SK-N-SH (cell line): Measurements from ENCODE around the gene BAIAP2. TPM values are rescaled to one million over a fixed set of nuclear protein-coding genes. Genes with fewer than 3 reads are reported as not detected.

Experiments used
- CTCF ChIA-PET: fragments of 300-600, 350-600 bp; formaldehyde crosslinking; extraction: SDS; loops from one replicate; lab custom pipeline; 2021; lab: Yijun Ruan, JAX
- POLR2A ChIA-PET: fragments of 350-600 bp; sonication (Branson Sonifier 250); formaldehyde crosslinking; extraction: SDS; loops from one replicate; lab custom pipeline; 2020; ENCODE audit warnings: antibody characterized with exemption, inconsistent platforms; lab: Yijun Ruan, JAX
- DNase-seq: peaks from one replicate; pipeline ENCODE4 v3.0.0; 2012
- H2AFZ ChIP-seq: fragments of 200-600 bp; sonication (generic); 2 replicates; pipeline ENCODE4 v1.8.1; 2016; ENCODE audit warnings: antibody characterized with exemption, mild to moderate bottlenecking, low read depth
- H3F3A ChIP-seq: fragments of 200-600 bp; sonication (generic); replicated peaks from 2 replicates; pipeline ENCODE3; 2016; ENCODE audit warnings: antibody characterized with exemption, mild to moderate bottlenecking; ENCODE audit not compliant: insufficient read depth
- H3K27ac ChIP-seq, 2 experiments: fragments of 200-500 bp in 1 of 2; fragments of 200-600 bp in 1 of 2; sonication (Bioruptor generic) in 1 of 2; sonication (generic), shearing (Covaris generic) in 1 of 2; 2 replicates each; pipeline versions ENCODE4 v1.5.1 to v1.6.1; 2014 to 2016; ENCODE audit warnings: low read depth in 2 of 2, inconsistent platforms in 1 of 2, low read length in 1 of 2, mild to moderate bottlenecking in 1 of 2, mixed read lengths in 1 of 2
- H3K27me3 ChIP-seq: fragments of 200-600 bp; sonication (generic), shearing (Covaris generic); 2 replicates; pipeline ENCODE4 v1.6.1; 2016; ENCODE audit warnings: mixed run types; ENCODE audit not compliant: insufficient read depth
- H3K36me3 ChIP-seq, 2 experiments: fragments of 200-500 bp in 1 of 2; fragments of 200-600 bp in 1 of 2; sonication (Bioruptor generic) in 1 of 2; sonication (generic) in 1 of 2; replicated peaks in 1 of 2; 2 replicates each; pipeline versions ENCODE3 to v1.5.1; 2014 to 2016; ENCODE audit warnings: low read length in 1 of 2, mild to moderate bottlenecking in 1 of 2; ENCODE audit not compliant: insufficient read depth in 2 of 2, control insufficient read depth in 1 of 2
- H3K4me1 ChIP-seq, 2 experiments: fragments of 200-500 bp in 1 of 2; fragments of 200-600 bp in 1 of 2; sonication (Bioruptor generic) in 1 of 2; sonication (generic), shearing (Covaris generic) in 1 of 2; 2 replicates each; pipeline versions ENCODE4 v1.5.1 to v1.6.1; 2014 to 2016; ENCODE audit warnings: low read depth in 1 of 2, low read length in 1 of 2, mixed run types in 1 of 2; ENCODE audit not compliant: insufficient read depth in 2 of 2, control insufficient read depth in 1 of 2
- H3K4me2 ChIP-seq: fragments of 200-600 bp; sonication (generic), shearing (Covaris generic); 2 replicates; pipeline ENCODE4 v1.6.1; 2017; ENCODE audit warnings: mixed run types
- H3K4me3 ChIP-seq, 2 experiments: fragments of 200-500 bp in 1 of 2; fragments of 200-600 bp in 1 of 2; sonication (Bioruptor generic) in 1 of 2; sonication (generic), shearing (Covaris generic) in 1 of 2; 2 replicates each; pipeline versions ENCODE4 v1.5.1 to v1.8.1; 2014 to 2016; ENCODE audit warnings: low read depth in 2 of 2, inconsistent platforms in 1 of 2, low read length in 1 of 2, mild to moderate bottlenecking in 1 of 2, mixed read lengths in 1 of 2, moderate library complexity in 1 of 2
- H3K79me2 ChIP-seq: fragments of 200-600 bp; sonication (generic); 2 replicates; pipeline ENCODE4 v1.8.1; 2017; ENCODE audit warnings: mild to moderate bottlenecking; ENCODE audit not compliant: insufficient read depth
- H3K9ac ChIP-seq: fragments of 200-600 bp; sonication (generic); 2 replicates; pipeline ENCODE4 v1.6.1; 2017; ENCODE audit warnings: mixed run types
- H3K9me2 ChIP-seq: fragments of 200-600 bp; sonication (generic); 2 replicates; pipeline ENCODE4 v1.6.1; 2017; ENCODE audit warnings: mixed run types
- H3K9me3 ChIP-seq: fragments of 200-600 bp; sonication (generic); 2 replicates; pipeline ENCODE4 v1.6.1; 2017; ENCODE audit warnings: mixed run types, mild to moderate bottlenecking, moderate library complexity
- H4K20me1 ChIP-seq: fragments of 200-600 bp; sonication (generic); 2 replicates; pipeline ENCODE4 v1.6.1; 2017; ENCODE audit warnings: mild to moderate bottlenecking, mixed run types; ENCODE audit not compliant: insufficient read depth
- CHD2 ChIP-seq: fragments of 150-350 bp; IDR thresholded peaks from 2 replicates; pipeline ENCODE4 v1.6.1; 2018; ENCODE audit warnings: low read length; ENCODE audit not compliant: partially characterized antibody
- EP300 ChIP-seq, 2 experiments: IDR thresholded peaks; 2 replicates each; pipeline versions ENCODE4 v1.4.0 to v1.6.1; 2012; ENCODE audit warnings: borderline replicate concordance in 1 of 2, low read depth in 1 of 2, low read length in 1 of 2
- EZH2phosphoT487 ChIP-seq: fragments of 200-600 bp; sonication (generic); IDR thresholded peaks from 2 replicates; pipeline ENCODE4 v1.6.1; 2017; ENCODE audit warnings: low read depth, mixed run types, mild to moderate bottlenecking, antibody characterized with exemption, moderate library complexity, borderline replicate concordance
- FOXM1 ChIP-seq: IDR thresholded peaks from 2 replicates; pipeline ENCODE4 v1.4.0; 2012; ENCODE audit warnings: low read depth, mild to moderate bottlenecking
- GABPA ChIP-seq: IDR thresholded peaks from 2 replicates; pipeline ENCODE4 v1.4.0; 2012; ENCODE audit warnings: low read depth, mild to moderate bottlenecking
- GATA2 ChIP-seq: sonication (generic); formaldehyde crosslinking; IDR thresholded peaks from 2 replicates; pipeline ENCODE4 v1.5.0; 2020; ENCODE audit warnings: mild to moderate bottlenecking, missing genetic modification reagents
- MXI1 ChIP-seq: IDR thresholded peaks from 2 replicates; pipeline ENCODE4 v1.6.1; 2012; ENCODE audit warnings: mild to moderate bottlenecking, low read depth, low read length, improper control_type of control experiment
- RAD21 ChIP-seq: IDR thresholded peaks from 2 replicates; pipeline ENCODE4 v1.6.1; 2012; ENCODE audit warnings: mild to moderate bottlenecking, low read length
- RCOR1 ChIP-seq: fragments of 150-350 bp; IDR thresholded peaks from 2 replicates; pipeline ENCODE4 v1.6.1; 2017; ENCODE audit warnings: antibody characterized with exemption, low read length
- TCF12 ChIP-seq: IDR thresholded peaks from 2 replicates; pipeline ENCODE4 v1.4.0; 2012
- YY1 ChIP-seq: IDR thresholded peaks from 2 replicates; pipeline ENCODE4 v1.4.0; 2012; ENCODE audit warnings: low read depth, mild to moderate bottlenecking
- WGBS: methylation state at CpG from one replicate; pipeline ENCODE4 v1.1.6; 2017; ENCODE audit warnings: low lambda C conversion rate; 5-methylcytosine and 5-hydroxymethylcytosine counted together
- polyA plus RNA-seq, 3 experiments: library from polyadenylated mRNA; depleted of rRNA; stranded (reverse); fragments of >200 nt; gene quantifications; 2 replicates each; pipeline ENCODE4 v1.2.3, GENCODE V29; 2012
- TF ChIP-seq, protein P1 (sequence below): IDR thresholded peaks from 2 replicates; pipeline ENCODE4 v1.4.0; 2012; ENCODE audit warnings: low read depth, borderline replicate concordance
- TF ChIP-seq, protein P2 (sequence below): IDR thresholded peaks from 2 replicates; pipeline ENCODE4 v1.6.1; 2012; ENCODE audit warnings: mild to moderate bottlenecking, low read depth, low read length, moderate library complexity
- TF ChIP-seq, protein P3 (sequence below): IDR thresholded peaks from 2 replicates; pipeline ENCODE4 v1.4.0; 2012; ENCODE audit warnings: low read depth

The BAIAP2 gene
- polyA plus RNA-seq, 1 of the 3 experiments (the other 2 are of a cell fraction) = 19.8 TPM

DNA sequence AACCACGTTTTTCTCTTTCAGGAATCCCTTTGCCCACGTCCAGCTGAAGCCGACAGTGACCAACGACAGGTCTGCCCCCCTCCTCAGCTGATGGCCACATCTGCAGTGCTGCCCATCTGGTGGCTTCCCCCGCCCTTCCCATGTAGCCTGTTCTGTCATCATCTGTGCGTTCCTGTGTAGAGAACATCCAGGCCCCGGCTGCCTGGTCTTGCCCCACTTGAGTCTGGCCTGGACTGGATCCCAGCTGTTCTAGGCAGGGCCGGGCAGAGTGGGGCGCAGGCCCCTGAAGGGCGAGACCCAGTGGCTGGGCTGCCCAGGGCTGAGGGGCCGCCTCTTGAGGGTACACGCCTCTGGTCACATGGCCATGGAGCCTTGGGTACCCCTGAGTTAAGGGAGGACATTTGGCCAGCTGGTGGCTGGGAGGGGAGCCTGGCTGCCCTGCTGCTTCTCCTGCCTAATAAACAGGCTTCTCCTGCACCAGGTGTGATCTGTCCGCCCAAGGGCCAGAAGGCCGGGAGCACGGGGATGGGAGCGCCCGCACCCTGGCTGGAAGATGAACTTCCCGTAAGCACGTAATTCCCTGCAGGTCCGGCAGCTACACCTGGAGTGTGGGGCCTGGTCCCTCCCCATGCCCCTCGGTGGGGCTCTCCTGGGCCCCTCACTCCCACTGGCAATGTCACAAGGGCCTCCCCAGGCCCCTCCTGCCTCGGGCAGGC lies 81.0 kb downstream of the BAIAP2 start:
- no peaks in the 10 kb centered on the region for H3K36me3 ChIP-seq

DNA sequence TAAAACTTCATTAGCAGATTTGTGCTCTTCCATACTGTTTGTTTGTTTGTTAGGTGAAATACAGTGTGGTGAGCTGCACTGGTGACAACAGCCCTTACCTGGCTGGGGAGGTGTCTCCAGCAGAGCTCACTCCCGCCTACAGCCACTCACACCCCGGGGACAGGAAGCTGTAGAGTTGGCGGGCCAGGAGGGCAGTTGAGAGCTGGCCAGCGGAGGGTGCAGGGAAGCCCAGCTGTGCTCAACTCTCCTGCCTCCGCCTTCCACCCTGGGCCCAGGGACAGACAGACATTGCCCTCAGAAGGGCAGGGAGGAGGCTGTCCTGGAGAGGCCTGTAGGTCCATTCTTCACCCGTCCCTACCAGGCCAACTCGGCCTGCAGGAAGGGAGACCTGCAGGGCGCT lies 81.8 kb downstream of the BAIAP2 start:
- Histone ChIP-seq H3K4me3 (no peak overlapping the region), H3K4me2 (no peak overlapping the region), H3K79me2 (no peaks in the 10 kb centered on the region), H3K9me3 (no peaks in the 10 kb centered on the region), H3F3A (no peaks in the 10 kb centered on the region), H3K9ac (no peak overlapping the region), H3K36me3 (no peaks in the 10 kb centered on the region), H3K9me2 (no peaks in the 10 kb centered on the region), H3K27me3 (no peaks in the 10 kb centered on the region), H3K4me1 (peaks cover 0 to 45% of the 10 kb centered on the region in 2 experiments; a peak in 1 of 4 replicates), H2AFZ (no peak overlapping the region), H4K20me1 (no peaks in the 10 kb centered on the region), H3K27ac (peak overlapping the region in 1 of 2 experiments; percentile 69; a peak in 1 of 4 replicates)
- WGBS = 84% methylated on average over 8 of the region's 8 CpGs
- CTCF ChIA-PET = interaction anchor here (0.6 to 13.0 kb wide), 17 partner anchors 13 to 484 kb away, joined by 3 to 177 read pairs (median 5); partner anchors contain the start of genes NDUFAF8, PVALEF and TEPSIN
- DNase-seq = no peak
- POLR2A ChIA-PET = interaction anchor here (1.9 kb wide), 1 partner anchor 12 kb away, joined by 5 read pairs; no protein-coding TSS in a partner anchor
- no peak for TF ChIP-seq YY1
- no peak for TF ChIP-seq GABPA
- TF ChIP-seq, protein P1, sequence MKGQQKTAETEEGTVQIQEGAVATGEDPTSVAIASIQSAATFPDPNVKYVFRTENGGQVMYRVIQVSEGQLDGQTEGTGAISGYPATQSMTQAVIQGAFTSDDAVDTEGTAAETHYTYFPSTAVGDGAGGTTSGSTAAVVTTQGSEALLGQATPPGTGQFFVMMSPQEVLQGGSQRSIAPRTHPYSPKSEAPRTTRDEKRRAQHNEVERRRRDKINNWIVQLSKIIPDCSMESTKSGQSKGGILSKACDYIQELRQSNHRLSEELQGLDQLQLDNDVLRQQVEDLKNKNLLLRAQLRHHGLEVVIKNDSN = no peak
- TF ChIP-seq, protein P2, sequence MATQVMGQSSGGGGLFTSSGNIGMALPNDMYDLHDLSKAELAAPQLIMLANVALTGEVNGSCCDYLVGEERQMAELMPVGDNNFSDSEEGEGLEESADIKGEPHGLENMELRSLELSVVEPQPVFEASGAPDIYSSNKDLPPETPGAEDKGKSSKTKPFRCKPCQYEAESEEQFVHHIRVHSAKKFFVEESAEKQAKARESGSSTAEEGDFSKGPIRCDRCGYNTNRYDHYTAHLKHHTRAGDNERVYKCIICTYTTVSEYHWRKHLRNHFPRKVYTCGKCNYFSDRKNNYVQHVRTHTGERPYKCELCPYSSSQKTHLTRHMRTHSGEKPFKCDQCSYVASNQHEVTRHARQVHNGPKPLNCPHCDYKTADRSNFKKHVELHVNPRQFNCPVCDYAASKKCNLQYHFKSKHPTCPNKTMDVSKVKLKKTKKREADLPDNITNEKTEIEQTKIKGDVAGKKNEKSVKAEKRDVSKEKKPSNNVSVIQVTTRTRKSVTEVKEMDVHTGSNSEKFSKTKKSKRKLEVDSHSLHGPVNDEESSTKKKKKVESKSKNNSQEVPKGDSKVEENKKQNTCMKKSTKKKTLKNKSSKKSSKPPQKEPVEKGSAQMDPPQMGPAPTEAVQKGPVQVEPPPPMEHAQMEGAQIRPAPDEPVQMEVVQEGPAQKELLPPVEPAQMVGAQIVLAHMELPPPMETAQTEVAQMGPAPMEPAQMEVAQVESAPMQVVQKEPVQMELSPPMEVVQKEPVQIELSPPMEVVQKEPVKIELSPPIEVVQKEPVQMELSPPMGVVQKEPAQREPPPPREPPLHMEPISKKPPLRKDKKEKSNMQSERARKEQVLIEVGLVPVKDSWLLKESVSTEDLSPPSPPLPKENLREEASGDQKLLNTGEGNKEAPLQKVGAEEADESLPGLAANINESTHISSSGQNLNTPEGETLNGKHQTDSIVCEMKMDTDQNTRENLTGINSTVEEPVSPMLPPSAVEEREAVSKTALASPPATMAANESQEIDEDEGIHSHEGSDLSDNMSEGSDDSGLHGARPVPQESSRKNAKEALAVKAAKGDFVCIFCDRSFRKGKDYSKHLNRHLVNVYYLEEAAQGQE = no peak
- TF ChIP-seq, protein P3, sequence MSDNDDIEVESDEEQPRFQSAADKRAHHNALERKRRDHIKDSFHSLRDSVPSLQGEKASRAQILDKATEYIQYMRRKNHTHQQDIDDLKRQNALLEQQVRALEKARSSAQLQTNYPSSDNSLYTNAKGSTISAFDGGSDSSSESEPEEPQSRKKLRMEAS = no peak
- no peak for TF ChIP-seq RAD21
- no peak for TF ChIP-seq EZH2phosphoT487
- TF ChIP-seq FOXM1 = no peak
- TF ChIP-seq TCF12 = no peak

More for the DNA sequence above, 81.0 kb downstream of the BAIAP2 start:
- Histone ChIP-seq H3K4me3 (no peak overlapping the region), H4K20me1 (no peaks in the 10 kb centered on the region), H3K79me2 (no peaks in the 10 kb centered on the region), H3K9me2 (no peaks in the 10 kb centered on the region), H3K9me3 (no peaks in the 10 kb centered on the region), H3K4me2 (no peak overlapping the region), H3K4me1 (peaks cover 0 to 45% of the 10 kb centered on the region in 2 experiments; a peak in 1 of 4 replicates), H3K9ac (no peak overlapping the region), H3K27ac (peak overlapping the region in 1 of 2 experiments; percentile 69; a peak in 2 of 4 replicates), H3F3A (no peaks in the 10 kb centered on the region), H3K27me3 (no peaks in the 10 kb centered on the region), H2AFZ (no peak overlapping the region)
- WGBS = 68% methylated on average over 20 of the region's 22 CpGs
- ChIA-PET POLR2A (interaction anchor here (0.7 to 1.9 kb wide), 4 partner anchors 11 to 123 kb away, joined by 3 to 5 read pairs (median 4); partner anchors contain the start of genes NDUFAF8 and TEPSIN), CTCF (interaction anchor here (0.6 to 13.0 kb wide), 18 partner anchors 12 to 485 kb away, joined by 3 to 177 read pairs (median 3); partner anchors contain the start of genes NDUFAF8, PVALEF and TEPSIN)
- TF ChIP-seq RCOR1 (peak; percentile 80), GATA2 (CRISPR knock-in tag) (peak; percentile 39; the same call in 1 of the 2 replicates), CHD2 (peak; percentile 88), EP300 (IDR thresholded peaks at IDR 0.05; ENCODE audit: borderline replicate concordance in 1 of 2, low read depth in 1 of 2, low read length in 1 of 2) (peak in 1 of 2 experiments; percentile 73; a peak in 1 of 4 replicates), MXI1 (peak; percentile 82)
- TF ChIP-seq, protein P2 = no peak
- TF ChIP-seq, protein P1 = no peak
- DNase-seq = peak; percentile 97
